OCI-LY3 (cell line): ENCODE measurements around the gene TMCC1.

Experiments used
- H2AFZ ChIP-seq: fragments of 200-600, 300-600 bp; shearing (Covaris generic); 2 replicates; pipeline ENCODE4 v1.6.0; 2014; ENCODE audit warnings: antibody characterized with exemption, low read depth, low read length
- H3K27ac ChIP-seq: fragments of 200-600, 300-600 bp; sonication (generic); 2 replicates; pipeline ENCODE4 v1.5.1; 2014; ENCODE audit warnings: mild to moderate bottlenecking, low read length, moderate library complexity, mixed read lengths
- H3K27me3 ChIP-seq: fragments of 200-600, 300-600 bp; sonication (generic); 2 replicates; pipeline ENCODE4 v1.6.1; 2014; ENCODE audit warnings: low read depth, low read length, mixed read lengths
- H3K36me3 ChIP-seq: fragments of 200-600, 300-600 bp; sonication (generic); replicated peaks from 2 replicates; pipeline ENCODE3; 2014; ENCODE audit warnings: low read depth, low read length, mixed read lengths
- H3K4me1 ChIP-seq: fragments of 300-600, 200-600 bp; sonication (generic); 2 replicates; pipeline ENCODE4 v1.6.1; 2014; ENCODE audit warnings: low read length, mixed read lengths
- H3K4me2 ChIP-seq: fragments of 200-600, 300-600 bp; sonication (generic); 2 replicates; pipeline ENCODE4 v1.6.1; 2014; ENCODE audit warnings: low read length, mixed read lengths
- H3K4me3 ChIP-seq: fragments of 300-600, 200-600 bp; sonication (generic); 2 replicates; pipeline ENCODE4 v1.5.1; 2014; ENCODE audit warnings: antibody characterized with exemption, mild to moderate bottlenecking, low read length, moderate library complexity
- H3K79me2 ChIP-seq: fragments of 300-600, 200-600 bp; shearing (Covaris generic); 2 replicates; pipeline ENCODE4 v1.6.1; 2014; ENCODE audit warnings: mild to moderate bottlenecking, low read length, mixed read lengths
- H3K9ac ChIP-seq: fragments of 300-600, 200-600 bp; shearing (Covaris generic); 2 replicates; pipeline ENCODE4 v1.6.0; 2014; ENCODE audit warnings: mild to moderate bottlenecking, low read length, moderate library complexity
- H3K9me3 ChIP-seq: fragments of 200-600, 300-600 bp; shearing (Covaris generic); 2 replicates; pipeline ENCODE4 v1.6.1; 2014; ENCODE audit warnings: low read length, mixed read lengths; ENCODE audit not compliant: insufficient read depth
- H4K20me1 ChIP-seq: fragments of 200-600, 300-600 bp; sonication (generic); 2 replicates; pipeline ENCODE4 v1.6.1; 2016; ENCODE audit warnings: low read length, mixed read lengths; ENCODE audit not compliant: insufficient read depth
- CTCF ChIP-seq: fragments of 200-600, 300-600 bp; sonication (generic); IDR thresholded peaks from 2 replicates; pipeline ENCODE4 v1.5.1; 2014; ENCODE audit warnings: antibody characterized with exemption, low read length, low read depth
- EZH2phosphoT487 ChIP-seq: fragments of 200-600 bp; shearing (Covaris generic); IDR thresholded peaks from 2 replicates; pipeline ENCODE4 v1.6.1; 2018; ENCODE audit warnings: antibody characterized with exemption, mixed run types, low read depth

The TMCC1 gene

DNA sequence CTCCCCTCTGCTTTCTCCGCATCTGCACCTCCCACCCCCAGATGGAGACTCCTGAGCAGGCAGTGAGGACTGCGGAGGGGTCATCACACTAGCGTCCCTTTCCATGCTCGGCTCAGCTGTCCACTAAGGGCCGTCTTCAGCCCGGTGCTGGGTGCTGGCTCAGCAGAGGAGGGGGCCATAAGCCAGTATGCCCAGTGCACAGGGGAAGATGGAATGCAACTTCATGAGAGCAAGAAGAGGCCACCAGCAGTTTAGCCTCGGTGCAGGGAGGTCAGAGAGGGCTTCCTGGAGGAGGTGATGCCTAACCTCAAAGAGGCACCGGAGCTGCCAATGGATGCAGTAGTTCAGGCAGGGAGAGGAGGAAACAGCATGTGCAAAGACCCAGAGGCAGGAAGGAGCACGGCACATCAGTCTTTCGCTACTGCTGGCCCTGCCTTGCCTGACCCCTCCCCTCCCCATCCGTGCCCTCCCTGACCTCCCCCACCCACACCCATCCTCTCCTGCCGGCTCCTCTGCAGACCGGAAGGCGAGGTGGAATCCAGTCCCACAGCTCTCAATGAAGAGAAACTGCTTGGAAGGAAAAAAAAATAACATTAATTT is 271.8 kb downstream of the TMCC1 start:
- Histone ChIP-seq H4K20me1 (no peaks in the 10 kb centered on the region), H3K9me3 (no peaks in the 10 kb centered on the region), H3K27me3 (no peaks in the 10 kb centered on the region), H3K4me3 (no peak overlapping the region), H3K79me2 (no peaks in the 10 kb centered on the region), H3K4me1 (peaks cover 23% of the 10 kb centered on the region), H3K9ac (no peak overlapping the region), H3K4me2 (no peak overlapping the region), H3K27ac (no peak overlapping the region), H3K36me3 (no peaks in the 10 kb centered on the region), H2AFZ (no peak overlapping the region)
- TF ChIP-seq EZH2phosphoT487 (no peak), CTCF (no peak)

GRCh38 chr3:129620828-129621559 is 272.5 kb downstream of the TMCC1 start:
- Histone ChIP-seq H3K4me1 (peaks cover 19% of the 10 kb centered on the region), H3K27me3 (no peaks in the 10 kb centered on the region), H3K4me3 (no peak overlapping the region), H3K36me3 (no peaks in the 10 kb centered on the region), H3K4me2 (no peak overlapping the region), H4K20me1 (no peaks in the 10 kb centered on the region), H3K27ac (no peak overlapping the region), H3K9me3 (no peaks in the 10 kb centered on the region), H2AFZ (no peak overlapping the region), H3K79me2 (no peaks in the 10 kb centered on the region), H3K9ac (no peak overlapping the region)
- TF ChIP-seq EZH2phosphoT487 (no peak), CTCF (no peak)

DNA sequence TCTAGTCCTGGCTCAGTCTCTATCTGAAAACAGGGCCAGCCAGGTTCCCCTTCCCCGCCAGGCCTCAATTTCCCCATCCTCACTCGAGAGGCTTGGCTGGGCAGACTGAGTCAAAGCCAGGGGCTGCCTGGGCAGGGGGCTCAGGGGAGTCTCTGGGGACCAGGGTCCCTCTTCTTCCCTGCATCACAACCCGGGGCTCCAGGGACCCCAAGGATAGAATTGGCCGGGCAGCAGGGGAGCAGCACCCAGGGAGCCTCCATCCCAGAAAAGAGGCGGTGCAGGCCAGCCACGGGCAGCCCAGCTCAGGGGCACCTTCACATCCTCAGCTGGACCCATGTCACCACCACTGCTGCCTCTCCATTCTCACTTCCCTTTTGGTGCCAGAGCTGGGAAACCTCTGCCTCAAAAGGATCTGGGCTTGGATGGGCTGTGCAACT is 273.8 kb downstream of the TMCC1 start:
- Histone ChIP-seq H3K27me3 (no peaks in the 10 kb centered on the region), H3K79me2 (no peaks in the 10 kb centered on the region), H3K4me2 (0 out of 2 replicates have a peak overlapping the region, but pooled peaks have one; percentile 60), H2AFZ (no peak overlapping the region), H4K20me1 (no peaks in the 10 kb centered on the region), H3K9ac (no peak overlapping the region), H3K27ac (no peak overlapping the region), H3K4me3 (no peak overlapping the region), H3K36me3 (no peaks in the 10 kb centered on the region), H3K4me1 (peaks cover 19% of the 10 kb centered on the region), H3K9me3 (no peaks in the 10 kb centered on the region)
- TF ChIP-seq CTCF (no peak), EZH2phosphoT487 (no peak)

- H3K4me3 ChIP-seq, result peak overlapping the region; percentile 41
- peak overlapping the region; percentile 69 for H2AFZ ChIP-seq
- no peaks in the 10 kb centered on the region for H3K79me2 ChIP-seq
- H3K4me1 ChIP-seq, result peaks cover 19% of the 10 kb centered on the region
- TF ChIP-seq CTCF (no peak), EZH2phosphoT487 (no peak)
- no peaks in the 10 kb centered on the region for H4K20me1 ChIP-seq
- H3K9ac ChIP-seq, result peak overlapping the region; percentile 14; the same call in 1 of the 2 replicates
- peak overlapping the region; percentile 60 for H3K4me2 ChIP-seq
- H3K27me3 ChIP-seq, result no peaks in the 10 kb centered on the region
- H3K27ac ChIP-seq, result no peak overlapping the region
- no peaks in the 10 kb centered on the region for H3K36me3 ChIP-seq
- H3K9me3 ChIP-seq, result no peaks in the 10 kb centered on the region
Measured at GRCh38 chr3:129618901-129619671, 274.4 kb downstream of the TMCC1 start.
